Fibroblast of lung (primary cell): ENCODE measurements around the gene CABCOCO1. TPM values are rescaled to one million over a fixed set of nuclear protein-coding genes. Genes with fewer than 3 reads are reported as not detected.

Experiments
- DNase-seq, 2 donors: peaks; one replicate each; pipeline versions ENCODE4 v3.0.0 to v3.0.0-alpha.2; 2010; ENCODE audit warnings: low read depth in 2 of 2
- H2AFZ ChIP-seq: 2 replicates; pipeline ENCODE4 v1.5.1; 2012; ENCODE audit warnings: low read length, control low read depth, inconsistent platforms
- H3K27ac ChIP-seq: 2 replicates; pipeline ENCODE4 v1.5.1; 2011; ENCODE audit warnings: low read length, control low read depth; ENCODE audit not compliant: insufficient read depth
- H3K27me3 ChIP-seq: 2 replicates; pipeline ENCODE4 v1.5.1; 2011; ENCODE audit warnings: mild to moderate bottlenecking, low read length; ENCODE audit not compliant: control insufficient read depth, insufficient read depth
- H3K36me3 ChIP-seq: 2 replicates; pipeline ENCODE4 v1.5.1; 2011; ENCODE audit warnings: low read length; ENCODE audit not compliant: control insufficient read depth, insufficient read depth
- H3K4me1 ChIP-seq: 2 replicates; pipeline ENCODE4 v1.5.1; 2011; ENCODE audit warnings: low read length; ENCODE audit not compliant: control insufficient read depth, insufficient read depth; ENCODE audit errors: extremely low read depth
- H3K4me2 ChIP-seq: 2 replicates; pipeline ENCODE4 v1.5.1; 2011; ENCODE audit warnings: low read length, control low read depth; ENCODE audit not compliant: insufficient read depth; ENCODE audit errors: extremely low read depth
- H3K4me3 ChIP-seq, 4 experiments: fragments of 200-600 bp in 1 of 4; sonication (generic) in 1 of 4; replicated peaks in 1 of 4; 2 replicates each; pipeline ENCODE4 v1.5.1; 2011 to 2016; ENCODE audit warnings: low read length in 4 of 4, low read depth in 3 of 4, mild to moderate bottlenecking in 3 of 4, control low read depth in 2 of 4, inconsistent platforms in 1 of 4, mixed read lengths in 1 of 4; ENCODE audit not compliant: insufficient read depth in 1 of 4; ENCODE audit errors: control extremely low read depth in 1 of 4
- H3K79me2 ChIP-seq: 2 replicates; pipeline ENCODE4 v1.5.1; 2012; ENCODE audit warnings: mild to moderate bottlenecking, low read length, inconsistent platforms; ENCODE audit not compliant: control insufficient read depth, insufficient read depth
- H3K9ac ChIP-seq: 2 replicates; pipeline ENCODE4 v1.5.1; 2011; ENCODE audit warnings: mild to moderate bottlenecking, low read length, control low read depth; ENCODE audit not compliant: insufficient read depth
- H3K9me3 ChIP-seq: 2 replicates; pipeline ENCODE4 v1.5.1; 2012; ENCODE audit warnings: low read depth, low read length; ENCODE audit not compliant: control insufficient read depth, insufficient read depth
- H4K20me1 ChIP-seq: 2 replicates; pipeline ENCODE4 v1.5.1; 2011; ENCODE audit warnings: low read length; ENCODE audit not compliant: control insufficient read depth, insufficient read depth; ENCODE audit errors: extremely low read depth
- CTCF ChIP-seq, 2 donors: IDR thresholded peaks in 1 of 2; conservative IDR thresholded peaks in 1 of 2; 1 replicate in 1 of 2; 2 replicates in 1 of 2; pipeline ENCODE4 v1.5.1; 2011 to 2012; ENCODE audit warnings: low read length in 2 of 2, control low read depth in 1 of 2, inconsistent platforms in 1 of 2, low read depth in 1 of 2, mild to moderate bottlenecking in 1 of 2
- EZH2 ChIP-seq: IDR thresholded peaks from 2 replicates; pipeline ENCODE4 v1.5.1; 2012; ENCODE audit warnings: low read length, control low read depth, mild to moderate bottlenecking; ENCODE audit errors: missing control alignments
- polyA plus RNA-seq, 2 donors: library from polyadenylated mRNA; depleted of rRNA in 1 of 2; stranded (reverse) in 1 of 2; unstranded in 1 of 2; fragments of >200 nt; gene quantifications; 2 replicates each; pipeline ENCODE4 v1.2.1, GENCODE V29; 2011 to 2012; ENCODE audit warnings: missing spikeins in 1 of 2
- total RNA-seq: library from RNA; depleted of rRNA; stranded (reverse); fragments of >200 nt; gene quantifications from 2 replicates; pipeline ENCODE4 v1.2.1, GENCODE V29; 2014

CABCOCO1 gene
- total and polyA plus RNA-seq, 2 donors (not counting 1 experiment from before 2014, with no cell fraction given): 0.83 to 1.6 TPM

GRCh38 chr10:61701706-61702105, 39.0 kb downstream of the CABCOCO1 start:
- Histone ChIP-seq H3K36me3 (no peaks in the 10 kb centered on the region), H3K79me2 (no peaks in the 10 kb centered on the region), H2AFZ (peak overlapping the region; percentile 49), H3K4me1 (peaks cover 4% of the 10 kb centered on the region), H3K4me3 (no peak overlapping the region), H3K27me3 (no peaks in the 10 kb centered on the region), H3K9ac (no peak overlapping the region), H4K20me1 (no peaks in the 10 kb centered on the region), H3K4me2 (no peak overlapping the region), H3K27ac (no peak overlapping the region), H3K9me3 (no peaks in the 10 kb centered on the region)
- TF ChIP-seq EZH2: no peak
- no peak for TF ChIP-seq CTCF (conservative IDR thresholded peaks at IDR 0.05 in 1 of 2, IDR thresholded peaks at IDR 0.05 in 1 of 2; ENCODE audit: low read depth in 1 of 2, low read length in 2 of 2)
- no peak for DNase-seq

- peaks cover 4% of the 10 kb centered on the region for H3K4me1 ChIP-seq
- no peak for DNase-seq
- H2AFZ ChIP-seq: no peak overlapping the region
These were observed 39.9 kb downstream of the CABCOCO1 start for GRCh38 chr10:61702584-61702983.

GRCh38 chr10:61705022-61705613, 42.4 kb downstream of the CABCOCO1 start:
- no peak overlapping the region for H2AFZ ChIP-seq
- H3K27me3 ChIP-seq: no peaks in the 10 kb centered on the region
- no peak for TF ChIP-seq CTCF (conservative IDR thresholded peaks at IDR 0.05 in 1 of 2, IDR thresholded peaks at IDR 0.05 in 1 of 2; ENCODE audit: low read depth in 1 of 2, low read length in 2 of 2)
- no peak for TF ChIP-seq EZH2
- no peaks in the 10 kb centered on the region for H4K20me1 ChIP-seq
- H3K4me1 ChIP-seq: peaks cover 4% of the 10 kb centered on the region
- no peaks in the 10 kb centered on the region for H3K79me2 ChIP-seq
- no peak overlapping the region for H3K4me2 ChIP-seq
- DNase-seq: no peak
- no peak overlapping the region for H3K9ac ChIP-seq
- no peaks in the 10 kb centered on the region for H3K9me3 ChIP-seq
- H3K27ac ChIP-seq: no peak overlapping the region
- no peaks in the 10 kb centered on the region for H3K36me3 ChIP-seq
- H3K4me3 ChIP-seq: no peak overlapping the region

More at GRCh38 chr10:61702584-61702983, 39.9 kb downstream of the CABCOCO1 start:
- no peaks in the 10 kb centered on the region for H3K9me3 ChIP-seq
- no peaks in the 10 kb centered on the region for H3K27me3 ChIP-seq
- no peak overlapping the region for H3K4me3 ChIP-seq
- H3K9ac ChIP-seq: no peak overlapping the region
- H3K27ac ChIP-seq: no peak overlapping the region
- H4K20me1 ChIP-seq: no peaks in the 10 kb centered on the region
- H3K79me2 ChIP-seq: no peaks in the 10 kb centered on the region
- TF ChIP-seq EZH2: no peak
- TF ChIP-seq CTCF (conservative IDR thresholded peaks at IDR 0.05 in 1 of 2, IDR thresholded peaks at IDR 0.05 in 1 of 2; ENCODE audit: low read depth in 1 of 2, low read length in 2 of 2): no peak
- H3K4me2 ChIP-seq: no peak overlapping the region
- no peaks in the 10 kb centered on the region for H3K36me3 ChIP-seq
